Stimulated activated CD8-positive, alpha-beta memory T cell treated with anti-CD3 and anti-CD28 coated beads, Interleukin-4, amount 100 ng/mL, for 4 hours (primary cell): ENCODE results near the gene GAS1.

Experiments used
- DNase-seq, 2 donors: peaks; one replicate each; pipeline ENCODE4 v3.0.0-alpha.2; 2020; ENCODE audit warnings: low read depth in 2 of 2, low spot score in 1 of 2

Gene GAS1

DNA sequence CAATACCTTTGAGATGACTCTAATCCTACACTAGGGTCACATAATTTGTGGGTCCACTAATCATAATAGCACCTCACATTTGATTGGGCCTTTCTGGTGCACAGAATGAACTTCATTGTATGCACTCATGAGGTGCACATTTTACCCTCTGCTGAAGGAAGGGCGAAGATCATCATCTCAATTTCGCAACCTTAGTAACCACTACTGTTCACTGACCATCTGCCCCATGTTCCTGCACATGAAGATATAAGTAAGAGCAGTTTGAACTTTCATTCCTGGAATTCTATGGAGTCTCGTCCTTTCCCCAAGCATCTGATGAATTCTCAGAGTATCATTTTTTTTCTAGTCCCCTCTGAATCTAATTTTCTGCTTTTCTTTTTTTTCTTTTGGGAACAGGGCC is 21.2 kb downstream of the GAS1 start:
- no peak for DNase-seq

DNA sequence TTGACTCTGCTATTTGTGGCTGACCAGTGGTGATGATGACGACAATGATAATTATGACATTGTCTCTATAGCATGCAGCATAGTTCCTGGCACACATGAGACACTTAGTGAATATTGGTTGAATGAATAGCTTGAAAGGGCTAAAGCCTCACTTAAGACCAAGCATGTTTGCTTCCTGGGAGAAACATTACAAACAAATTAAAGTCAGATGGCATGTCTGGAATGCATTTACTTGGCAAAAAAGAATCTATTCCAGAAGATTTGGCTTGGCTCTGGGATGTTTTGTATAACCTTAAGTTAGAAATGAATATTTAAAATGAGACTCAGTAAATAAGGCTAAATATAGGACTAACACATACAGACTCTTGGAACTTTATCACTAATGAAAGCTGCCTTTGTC is 21.6 kb downstream of the GAS1 start:
- DNase-seq, result no peak

DNA sequence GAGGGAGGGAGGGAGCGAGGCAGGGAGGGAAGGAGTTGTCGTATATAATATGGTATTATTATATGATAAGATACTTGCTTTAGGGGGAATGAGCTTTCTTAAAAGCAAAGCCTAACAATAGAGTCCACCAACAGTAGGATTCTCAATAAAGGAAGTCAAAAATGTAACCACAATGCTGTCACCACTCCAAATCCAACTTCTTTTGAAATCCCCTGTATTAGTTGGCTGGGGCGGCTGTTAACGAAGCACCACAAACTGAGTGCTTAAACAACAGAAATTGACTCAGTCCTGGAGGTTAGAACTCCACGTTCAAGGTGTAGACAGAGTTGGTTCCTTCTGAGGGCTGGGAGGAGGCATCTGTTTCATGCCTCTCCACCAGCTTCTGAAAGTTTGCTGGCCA is 23.1 kb downstream of the GAS1 start:
- no peak for DNase-seq

DNA sequence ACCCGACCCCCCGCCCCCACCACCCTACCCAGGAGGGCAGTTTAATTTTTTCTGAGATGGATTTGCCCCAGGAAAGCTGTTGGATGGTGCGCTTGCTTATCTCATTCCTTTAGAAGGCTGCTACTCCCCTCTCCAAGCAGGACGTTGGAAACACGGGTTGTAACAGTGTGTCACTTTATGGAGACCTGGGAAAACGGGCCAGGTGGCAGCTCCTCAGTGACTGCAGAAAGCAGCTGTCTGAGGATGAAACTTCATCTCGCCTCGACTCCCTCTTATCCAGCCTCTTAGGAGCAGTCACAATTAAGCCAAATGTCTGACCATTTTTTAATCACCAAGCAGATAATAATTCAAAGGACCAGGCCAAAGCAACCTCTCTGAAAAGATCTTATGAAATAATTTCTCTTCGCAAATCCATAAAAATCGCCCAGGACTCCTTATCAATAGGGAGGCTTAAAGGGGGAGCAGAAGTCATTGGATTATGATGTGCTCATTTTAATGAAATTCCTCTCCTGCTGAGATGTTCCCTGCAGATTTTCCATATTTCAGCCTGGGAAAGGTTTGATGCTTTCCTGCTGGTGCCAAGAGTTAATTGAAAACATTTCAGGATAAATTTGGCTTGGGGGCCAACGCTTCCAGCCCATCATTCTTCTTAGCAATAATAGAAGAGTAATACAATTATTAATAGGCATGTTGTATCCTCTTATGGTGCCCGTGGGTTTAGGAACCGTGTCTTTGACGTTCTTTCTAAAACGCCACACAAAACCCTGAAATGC is 26.0 kb downstream of the GAS1 start:
- DNase-seq, result no peak

DNA sequence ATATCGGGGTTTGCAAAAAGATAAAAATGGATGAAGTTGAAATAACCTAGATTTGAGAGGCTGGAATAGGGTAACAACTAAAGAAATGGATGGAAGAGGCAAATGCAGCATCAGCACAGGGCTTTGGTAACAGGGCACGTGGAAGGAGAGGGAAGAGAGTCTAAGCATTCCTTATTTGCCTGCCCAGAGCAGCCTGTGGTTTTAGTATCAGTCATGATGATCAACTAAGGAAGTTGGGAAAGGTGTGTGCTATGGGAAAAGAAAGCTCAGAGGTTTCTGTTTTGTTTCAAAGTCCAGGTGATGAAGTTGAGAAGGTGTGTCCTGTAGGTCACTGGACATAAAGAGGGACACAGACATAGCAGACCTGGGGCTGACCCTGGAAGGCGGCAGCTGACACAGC is 28.8 kb downstream of the GAS1 start:
- DNase-seq, result no peak

DNA sequence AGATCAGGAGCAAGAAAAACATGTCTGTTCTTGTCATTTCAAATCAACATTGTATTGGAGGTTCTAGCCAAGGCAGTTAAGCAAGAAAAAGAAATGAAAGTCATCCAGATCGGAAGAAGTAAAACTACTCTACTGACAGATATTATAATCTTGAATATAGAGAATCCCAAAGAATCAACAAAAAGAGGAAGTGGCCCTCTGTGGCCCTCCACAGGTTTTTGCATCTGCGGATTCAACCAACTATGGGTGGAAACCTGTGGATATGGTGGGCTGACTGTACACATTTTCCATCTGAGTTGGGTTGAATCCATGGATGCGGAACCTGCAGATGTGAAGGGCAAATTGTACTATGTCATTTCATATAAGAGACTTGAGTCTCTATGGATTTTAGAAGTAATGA is 35.1 kb downstream of the GAS1 start:
- DNase-seq, result no peak

DNA sequence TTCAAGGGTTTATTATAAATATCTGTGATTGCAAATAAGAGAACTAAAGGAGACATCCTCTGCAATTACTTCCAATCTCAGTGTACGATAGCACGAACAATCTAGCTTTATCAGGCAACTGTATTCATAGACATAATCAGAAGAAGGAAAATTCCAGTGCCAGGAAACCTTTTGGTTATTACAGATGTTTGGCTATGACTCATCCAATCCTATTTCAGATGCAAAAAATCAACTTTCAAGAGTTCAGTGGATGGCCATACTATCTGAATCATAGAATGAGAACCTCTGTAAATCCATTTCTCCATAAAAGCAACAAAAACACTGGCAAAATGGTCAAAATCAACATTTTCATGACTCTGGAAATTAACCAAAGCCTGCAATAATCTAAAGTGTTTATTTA is 37.9 kb downstream of the GAS1 start:
- DNase-seq, result no peak

DNA sequence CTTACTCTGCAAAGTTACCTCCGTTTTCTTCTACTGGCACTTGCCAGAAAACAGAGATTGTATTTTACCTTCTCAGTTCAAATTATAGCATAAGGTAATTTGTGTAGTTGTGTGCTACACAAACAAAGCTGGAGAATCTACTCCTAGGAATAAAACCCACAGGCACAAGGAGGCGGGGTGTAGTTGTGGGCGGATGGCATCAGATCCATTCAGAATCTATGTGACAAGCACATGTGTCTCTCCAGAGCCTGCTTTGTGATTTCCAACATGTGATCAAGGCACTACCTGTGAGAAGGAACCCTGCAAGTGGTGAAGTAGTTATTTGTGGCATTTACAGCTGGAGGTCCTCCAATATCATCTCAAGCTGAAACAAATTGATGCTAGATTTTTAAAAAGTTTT is 39.0 kb downstream of the GAS1 start:
- DNase-seq, result no peak

DNA sequence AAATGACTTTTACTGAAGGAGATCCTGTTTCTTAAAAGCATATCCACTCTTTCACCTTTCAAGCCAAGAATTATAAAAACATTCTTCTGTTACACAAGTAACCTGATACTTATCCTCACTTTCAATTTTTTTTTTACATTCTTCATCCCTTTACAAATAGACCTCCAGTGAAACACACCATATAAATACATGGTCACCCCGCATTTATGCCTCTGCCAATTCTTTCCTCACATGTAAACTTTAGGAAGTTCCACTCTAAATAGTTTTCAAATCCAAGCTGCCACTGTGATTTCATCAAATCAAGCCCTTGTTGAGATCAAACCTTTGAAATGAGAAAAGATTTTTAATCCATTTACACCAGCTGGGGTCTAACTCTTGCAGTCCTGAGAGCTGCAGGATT is 40.0 kb downstream of the GAS1 start:
- no peak for DNase-seq

DNA sequence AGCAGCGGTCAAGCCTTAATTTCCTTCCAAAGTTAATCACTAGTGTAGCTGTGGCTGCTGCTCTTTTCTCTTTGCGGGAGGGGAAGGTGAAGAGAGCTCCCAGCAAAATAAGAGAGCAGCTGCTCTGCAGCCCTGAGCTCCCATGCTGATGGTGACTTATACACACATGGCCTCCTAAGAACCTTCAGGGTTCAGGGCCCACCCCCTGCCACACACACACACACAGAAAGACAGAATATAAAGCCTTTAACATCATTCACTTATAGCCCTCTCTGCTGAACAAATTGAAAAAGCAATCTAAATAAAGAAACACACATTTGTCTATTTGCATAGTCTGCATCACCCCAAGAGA is 43.6 kb downstream of the GAS1 start:
- DNase-seq, result no peak

DNA sequence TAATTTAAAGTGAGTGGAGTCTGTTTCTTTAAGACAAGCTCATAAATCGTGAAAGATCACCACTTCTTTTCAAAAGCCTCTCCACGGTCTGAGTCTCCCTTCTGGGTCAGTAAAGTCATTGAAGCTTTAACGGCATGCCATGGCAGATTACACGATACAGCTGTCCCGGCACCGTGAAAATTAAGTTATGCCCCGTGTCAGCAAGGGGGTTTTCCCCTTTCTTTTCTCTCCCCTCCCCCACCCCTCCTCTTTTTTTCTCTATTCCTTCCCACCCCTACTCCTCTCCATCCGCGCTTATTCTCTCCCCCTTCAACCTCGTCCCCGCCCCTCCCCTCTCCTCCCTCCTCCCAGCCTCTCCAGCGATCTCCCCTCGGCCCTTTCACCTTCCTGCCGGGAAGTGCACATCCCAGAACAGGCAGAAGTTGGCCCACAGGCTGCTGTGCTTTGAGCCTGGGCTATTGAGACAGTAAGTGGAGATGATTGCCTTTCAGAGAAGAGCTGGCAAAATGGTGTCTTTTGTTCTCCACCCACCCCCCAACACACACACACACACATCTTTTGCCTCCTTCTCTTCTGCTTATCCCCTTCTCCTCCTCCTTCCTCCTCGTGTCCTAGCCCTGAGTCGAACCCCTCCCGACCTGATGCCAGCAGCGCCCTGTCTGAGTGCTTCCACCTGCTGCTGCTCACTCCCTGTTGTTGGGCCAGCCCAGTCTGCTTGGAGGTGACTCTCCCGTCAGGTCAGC is 44.1 kb downstream of the GAS1 start:
- DNase-seq, result no peak

DNA sequence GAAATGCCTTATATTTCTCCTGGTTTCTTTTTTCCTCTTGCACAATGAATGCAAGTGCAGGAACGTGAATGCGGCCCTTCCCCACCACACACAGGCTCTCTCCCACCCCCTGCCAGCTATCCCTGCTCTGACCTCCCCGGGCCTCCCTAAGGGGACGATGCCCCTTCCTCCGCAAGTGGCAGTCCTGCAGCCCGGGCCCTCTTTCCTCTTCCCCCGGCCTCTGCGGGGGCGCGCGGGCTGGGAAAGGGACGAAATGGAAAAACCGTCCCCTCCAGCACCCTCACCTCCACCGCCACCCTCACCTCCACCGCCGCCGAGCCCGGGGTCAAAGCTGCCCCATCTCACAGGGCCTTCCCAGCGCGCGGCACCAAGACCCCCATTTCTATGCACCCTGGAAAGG is 44.7 kb downstream of the GAS1 start:
- no peak for DNase-seq

DNA sequence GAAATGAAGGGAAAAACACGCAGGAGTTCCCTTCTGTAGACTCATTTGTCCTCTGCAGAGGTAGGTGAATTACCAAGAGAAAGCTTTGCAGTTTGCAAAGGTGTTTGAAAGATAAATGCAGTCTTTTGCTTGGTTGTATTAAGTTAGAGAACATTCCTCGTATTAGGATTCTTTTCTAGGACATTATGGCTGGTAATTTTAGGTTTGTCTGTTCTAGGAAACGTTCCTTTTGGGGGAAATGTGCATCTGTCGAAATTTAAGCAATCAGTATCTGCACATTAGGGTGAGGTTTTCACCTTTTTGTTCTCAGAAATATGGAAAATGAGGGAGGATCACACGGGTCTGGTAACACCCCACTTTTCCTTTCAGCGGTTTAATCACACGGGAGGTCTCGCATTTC is 45.1 kb downstream of the GAS1 start:
- DNase-seq, result no peak

DNA sequence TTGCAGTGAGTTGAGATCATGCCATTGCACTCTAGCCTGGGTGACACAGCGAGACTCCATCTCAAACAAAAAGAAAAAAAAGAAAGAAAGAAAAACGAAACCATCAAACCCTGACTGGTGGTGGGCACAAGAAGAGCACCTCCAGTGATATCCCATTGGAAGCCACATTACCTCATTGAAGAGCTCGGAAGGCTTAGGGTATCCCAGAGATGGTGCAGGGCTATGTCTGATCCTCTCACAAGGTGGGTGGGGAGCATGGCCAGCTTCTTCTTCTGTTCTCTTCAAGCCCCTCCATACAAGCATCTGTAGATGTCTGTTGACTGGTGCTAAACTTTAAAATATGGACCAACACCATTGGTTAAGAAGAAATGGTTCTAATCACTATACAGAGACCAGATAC is 45.8 kb downstream of the GAS1 start:
- DNase-seq, result no peak
